ENCODE measurements around the gene ZNF835.

Gene ZNF835

GRCh38 chr19:56663931-56664500 is 7.5 kb downstream of the ZNF835 start:
- no peak overlapping the region for H2AFZ ChIP-seq (ENCODE audit: low read depth, low read length, severe bottlenecking)
- no peak overlapping the region for H3K4me3 ChIP-seq (ENCODE audit: insufficient read depth, low read length, poor library complexity, severe bottlenecking)
- H3F3A ChIP-seq (ENCODE audit: insufficient read depth): no peaks in the 10 kb centered on the region
- H3K36me3 ChIP-seq (ENCODE audit: low read length): no peaks in the 10 kb centered on the region
- no peaks in the 10 kb centered on the region for H3K9me2 ChIP-seq (replicated peaks; ENCODE audit: insufficient read depth, low read length)
- H3K9me3 ChIP-seq (ENCODE audit: insufficient read depth, low read length): no peaks in the 10 kb centered on the region
- no peak overlapping the region for H3K9ac ChIP-seq (ENCODE audit: low read length)
- TF ChIP-seq EZH2phosphoT487 (conservative IDR thresholded peaks at IDR 0.05; ENCODE audit: low read length) (no peak), CTCF (IDR thresholded peaks at IDR 0.05; ENCODE audit: insufficient read depth, low read length, poor library complexity, severe bottlenecking) (no peak)
- no peaks in the 10 kb centered on the region for H3K27me3 ChIP-seq (ENCODE audit: low read length)
- no peaks in the 10 kb centered on the region for H3K79me2 ChIP-seq (ENCODE audit: insufficient read depth, low read length)
- H3K4me2 ChIP-seq (ENCODE audit: low read depth, low read length, poor library complexity, severe bottlenecking): no peak overlapping the region
- no peaks in the 10 kb centered on the region for H4K20me1 ChIP-seq (ENCODE audit: low read depth, low read length)
- H3K27ac ChIP-seq (ENCODE audit: low read depth, low read length): no peak overlapping the region

GRCh38 chr19:56661248-56661647 is 10.3 kb downstream of the ZNF835 start:
- no peaks in the 10 kb centered on the region for H3K79me2 ChIP-seq (ENCODE audit: insufficient read depth, low read length)
- H3K9me3 ChIP-seq (ENCODE audit: insufficient read depth, low read length): no peaks in the 10 kb centered on the region
- H3K4me3 ChIP-seq (ENCODE audit: insufficient read depth, low read length, poor library complexity, severe bottlenecking): no peak overlapping the region

GRCh38 chr19:56660381-56661107 is 11.0 kb downstream of the ZNF835 start:
- TF ChIP-seq CTCF (IDR thresholded peaks at IDR 0.05; ENCODE audit: insufficient read depth, low read length, poor library complexity, severe bottlenecking) (no peak), EZH2phosphoT487 (conservative IDR thresholded peaks at IDR 0.05; ENCODE audit: low read length) (no peak)
- H3K79me2 ChIP-seq (ENCODE audit: insufficient read depth, low read length): no peaks in the 10 kb centered on the region
- no peak overlapping the region for H3K4me2 ChIP-seq (ENCODE audit: low read depth, low read length, poor library complexity, severe bottlenecking)
- no peak overlapping the region for H2AFZ ChIP-seq (ENCODE audit: low read depth, low read length, severe bottlenecking)
- no peaks in the 10 kb centered on the region for H3K27me3 ChIP-seq (ENCODE audit: low read length)
- H3K36me3 ChIP-seq (ENCODE audit: low read length): no peaks in the 10 kb centered on the region
- no peaks in the 10 kb centered on the region for H4K20me1 ChIP-seq (ENCODE audit: low read depth, low read length)
- no peaks in the 10 kb centered on the region for H3F3A ChIP-seq (ENCODE audit: insufficient read depth)
- H3K9me3 ChIP-seq (ENCODE audit: insufficient read depth, low read length): no peaks in the 10 kb centered on the region
- H3K9ac ChIP-seq (ENCODE audit: low read length): no peak overlapping the region
- H3K4me3 ChIP-seq (ENCODE audit: insufficient read depth, low read length, poor library complexity, severe bottlenecking): no peak overlapping the region
- H3K27ac ChIP-seq (ENCODE audit: low read depth, low read length): no peak overlapping the region
- H3K9me2 ChIP-seq (replicated peaks; ENCODE audit: insufficient read depth, low read length): no peaks in the 10 kb centered on the region

More at GRCh38 chr19:56661248-56661647, 10.3 kb downstream of the ZNF835 start:
- H3F3A ChIP-seq (ENCODE audit: insufficient read depth): no peaks in the 10 kb centered on the region
- no peak overlapping the region for H2AFZ ChIP-seq (ENCODE audit: low read depth, low read length, severe bottlenecking)
- TF ChIP-seq CTCF (IDR thresholded peaks at IDR 0.05; ENCODE audit: insufficient read depth, low read length, poor library complexity, severe bottlenecking): no peak
- TF ChIP-seq EZH2phosphoT487 (conservative IDR thresholded peaks at IDR 0.05; ENCODE audit: low read length): no peak
- no peaks in the 10 kb centered on the region for H3K27me3 ChIP-seq (ENCODE audit: low read length)
- no peaks in the 10 kb centered on the region for H3K36me3 ChIP-seq (ENCODE audit: low read length)
- H4K20me1 ChIP-seq (ENCODE audit: low read depth, low read length): no peaks in the 10 kb centered on the region
- H3K9ac ChIP-seq (ENCODE audit: low read length): no peak overlapping the region
- H3K4me2 ChIP-seq (ENCODE audit: low read depth, low read length, poor library complexity, severe bottlenecking): no peak overlapping the region
- no peaks in the 10 kb centered on the region for H3K9me2 ChIP-seq (replicated peaks; ENCODE audit: insufficient read depth, low read length)
- no peak overlapping the region for H3K27ac ChIP-seq (ENCODE audit: low read depth, low read length)

All from SU-DHL-6 (cell line).